ENCODE measurements around the gene WFS1.

The WFS1 gene

DNA sequence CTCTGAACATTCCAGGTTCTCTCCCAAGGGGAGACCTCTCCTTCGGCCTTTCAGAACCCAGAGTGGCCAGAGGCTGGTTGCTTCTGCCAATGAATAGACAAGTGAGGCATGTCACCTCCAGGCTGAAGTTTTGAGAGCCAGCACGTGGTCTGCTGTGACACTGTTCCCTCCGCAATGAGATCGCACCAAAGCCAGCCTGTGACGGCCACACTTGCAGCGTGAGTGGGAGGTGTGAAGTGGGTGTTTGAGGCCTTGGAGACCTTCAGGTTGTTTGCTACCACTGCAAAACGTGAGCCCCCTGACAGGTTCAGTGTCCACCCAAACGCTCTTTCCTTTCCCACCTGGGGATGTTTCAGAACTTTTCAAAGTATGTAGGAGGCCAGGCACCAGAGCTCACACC is 81.0 kb downstream of the WFS1 start:
- no peak for DNase-seq (ENCODE audit: low read depth)
- TF ChIP-seq, protein P1, sequence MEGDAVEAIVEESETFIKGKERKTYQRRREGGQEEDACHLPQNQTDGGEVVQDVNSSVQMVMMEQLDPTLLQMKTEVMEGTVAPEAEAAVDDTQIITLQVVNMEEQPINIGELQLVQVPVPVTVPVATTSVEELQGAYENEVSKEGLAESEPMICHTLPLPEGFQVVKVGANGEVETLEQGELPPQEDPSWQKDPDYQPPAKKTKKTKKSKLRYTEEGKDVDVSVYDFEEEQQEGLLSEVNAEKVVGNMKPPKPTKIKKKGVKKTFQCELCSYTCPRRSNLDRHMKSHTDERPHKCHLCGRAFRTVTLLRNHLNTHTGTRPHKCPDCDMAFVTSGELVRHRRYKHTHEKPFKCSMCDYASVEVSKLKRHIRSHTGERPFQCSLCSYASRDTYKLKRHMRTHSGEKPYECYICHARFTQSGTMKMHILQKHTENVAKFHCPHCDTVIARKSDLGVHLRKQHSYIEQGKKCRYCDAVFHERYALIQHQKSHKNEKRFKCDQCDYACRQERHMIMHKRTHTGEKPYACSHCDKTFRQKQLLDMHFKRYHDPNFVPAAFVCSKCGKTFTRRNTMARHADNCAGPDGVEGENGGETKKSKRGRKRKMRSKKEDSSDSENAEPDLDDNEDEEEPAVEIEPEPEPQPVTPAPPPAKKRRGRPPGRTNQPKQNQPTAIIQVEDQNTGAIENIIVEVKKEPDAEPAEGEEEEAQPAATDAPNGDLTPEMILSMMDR (IDR thresholded peaks at IDR 0.05; ENCODE audit: control insufficient read depth, insufficient read depth, low read depth, low read length, missing control alignments) = no peak

DNA sequence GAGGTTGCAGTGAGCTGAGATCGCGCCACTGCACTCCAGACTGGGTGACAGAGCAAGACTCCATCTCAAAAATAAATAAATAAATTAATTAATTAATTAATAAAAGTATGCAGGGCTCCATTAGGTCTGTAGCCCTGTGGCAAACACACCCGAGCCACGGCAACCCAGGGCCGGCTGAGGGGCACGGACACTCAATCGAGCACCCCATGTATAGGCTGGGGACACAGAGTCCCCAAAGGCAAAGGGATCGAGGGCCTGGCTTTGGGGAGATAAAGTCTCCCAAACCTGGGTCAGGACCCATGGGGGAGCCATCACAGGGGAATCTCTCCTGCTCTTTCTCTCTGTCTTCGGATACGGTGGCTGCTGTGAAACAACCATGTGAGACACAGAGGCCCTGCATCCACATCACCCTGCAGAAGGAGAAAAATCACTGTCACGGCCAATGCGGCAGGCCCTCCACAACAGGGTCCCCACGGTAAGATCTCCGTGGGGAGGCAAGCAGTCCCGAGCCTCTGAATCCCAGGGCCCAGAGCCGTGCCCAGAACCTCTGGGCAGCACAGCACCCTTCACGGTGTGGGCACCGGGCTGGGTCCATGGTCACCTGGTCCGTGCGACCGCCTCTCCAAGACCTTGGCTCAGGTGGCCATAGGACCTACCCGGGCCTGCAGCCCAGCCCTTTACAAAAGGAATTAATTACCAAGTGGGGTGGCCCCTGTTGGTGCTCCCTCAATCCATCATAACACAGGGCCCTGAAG is 81.8 kb downstream of the WFS1 start:
- no peak overlapping the region for H3K4me3 ChIP-seq (ENCODE audit: control insufficient read depth, low read depth, low read length)
- TF ChIP-seq, protein P1 (IDR thresholded peaks at IDR 0.05; ENCODE audit: control insufficient read depth, insufficient read depth, low read depth, low read length, missing control alignments) = no peak
- no peak for DNase-seq (ENCODE audit: low read depth)

More for the DNA sequence above, 81.0 kb downstream of the WFS1 start:
- H3K4me3 ChIP-seq (ENCODE audit: control insufficient read depth, low read depth, low read length) = no peak overlapping the region

DNA sequence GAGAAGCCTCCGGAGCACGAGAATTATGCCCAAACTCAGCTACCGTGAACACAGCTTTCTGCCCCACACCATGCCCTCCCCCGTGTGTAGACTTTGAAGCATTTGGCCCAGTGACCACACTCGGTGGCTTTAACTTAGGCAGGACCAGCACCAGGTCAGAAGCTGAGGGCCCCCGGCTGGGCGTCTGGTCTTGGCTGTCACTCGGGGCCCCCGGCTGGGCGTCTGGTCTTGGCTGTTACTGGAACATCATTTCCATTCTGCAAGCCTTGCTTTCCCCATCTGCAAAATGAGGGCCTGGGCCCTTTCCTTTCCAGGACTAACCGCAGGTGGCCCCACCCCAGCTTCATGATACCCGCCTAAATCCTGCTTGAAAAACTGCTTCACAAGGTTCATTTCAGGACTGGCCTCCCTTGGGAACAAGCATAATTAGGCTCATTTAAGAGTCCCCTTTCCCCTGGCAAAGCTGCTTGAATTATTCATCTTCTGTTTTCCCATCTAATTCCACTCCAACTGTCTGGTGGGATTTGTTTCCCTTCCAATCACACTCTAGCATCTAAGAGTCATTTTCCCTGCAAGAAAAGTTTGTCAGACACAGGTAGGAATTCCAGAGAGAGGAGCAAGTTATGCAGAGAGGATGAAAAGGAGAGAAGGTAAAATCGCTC is 82.5 kb downstream of the WFS1 start:
- TF ChIP-seq, protein P1 (IDR thresholded peaks at IDR 0.05; ENCODE audit: control insufficient read depth, insufficient read depth, low read depth, low read length, missing control alignments) = no peak

More for the DNA sequence above, 82.5 kb downstream of the WFS1 start:
- DNase-seq (ENCODE audit: low read depth) = no peak
- H3K4me3 ChIP-seq (ENCODE audit: control insufficient read depth, low read depth, low read length) = no peak overlapping the region
